Hypothalamus (tissue), 51 donors: ENCODE results near the gene COG4.
"Not testable (repeated sequence)": the region's sequence is repeated elsewhere in the genome, so short reads cannot be mapped to it uniquely, and the experiment has no call there.

Experiments
- DNase-seq, 51 donors: peaks; one replicate each; lab custom pipeline; 2025; lab: John Stamatoyannopoulos, UW

COG4 gene

DNA sequence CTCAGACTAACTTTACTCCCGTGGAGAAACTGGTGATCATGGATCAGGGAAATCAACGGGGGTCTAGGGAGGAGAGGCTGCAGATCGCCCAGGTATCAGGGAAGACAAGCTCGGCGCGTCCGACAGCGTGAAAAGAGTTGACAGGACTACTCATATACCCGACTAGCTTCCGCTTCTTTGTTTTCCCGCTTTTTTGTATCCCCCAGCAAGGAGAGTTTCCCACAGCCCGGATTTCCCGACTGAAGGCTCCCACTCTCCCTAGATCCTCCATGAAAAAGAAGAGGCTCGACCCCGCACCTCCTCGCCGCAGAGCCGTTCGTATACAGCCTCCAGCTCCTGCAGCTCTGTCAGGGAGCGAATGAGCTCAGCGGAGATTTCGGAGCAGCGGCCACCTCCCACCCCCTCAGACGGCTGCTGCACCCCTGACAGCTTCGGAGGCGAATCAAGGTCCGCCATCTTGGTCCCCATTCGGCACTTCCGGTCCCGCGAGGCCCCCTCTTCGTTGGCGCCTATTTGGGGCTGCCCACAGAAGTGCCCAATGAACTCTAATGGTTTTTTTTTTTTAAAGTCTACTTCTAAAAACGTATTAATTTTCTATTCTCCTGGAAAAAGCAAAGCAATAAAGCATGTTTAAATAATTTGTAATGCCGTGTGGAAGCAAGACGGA is at the start of gene COG4:
Gene COG4, minus strand, starts transcription at position 479 of the 667 bp plus-strand sequence. Its CDS starts 11 bp downstream, at position 468.
- peak; percentile 36 to 93 (median 73) for DNase-seq

DNA sequence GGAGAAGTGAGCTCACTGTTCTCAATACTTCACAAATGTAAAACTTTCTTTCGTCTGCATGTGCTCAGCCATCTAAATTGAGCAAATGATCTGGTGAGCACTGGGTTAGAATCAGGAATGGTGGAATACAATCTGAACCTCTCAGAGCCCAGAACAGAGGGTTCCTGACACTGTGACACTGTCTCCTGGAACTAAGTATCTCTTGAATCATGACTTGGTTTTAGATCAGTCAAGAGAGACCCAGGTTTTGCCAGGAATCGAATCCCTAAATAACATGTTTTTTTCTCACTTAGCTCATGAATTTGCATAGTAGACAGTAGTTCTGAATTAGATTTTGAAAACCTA is 49.5 kb upstream of the COG4 start:
- no peak for DNase-seq

- DNase-seq = no peak
Measured at GRCh38 chr16:70572050-70572925, 48.9 kb upstream of the COG4 start.

DNA sequence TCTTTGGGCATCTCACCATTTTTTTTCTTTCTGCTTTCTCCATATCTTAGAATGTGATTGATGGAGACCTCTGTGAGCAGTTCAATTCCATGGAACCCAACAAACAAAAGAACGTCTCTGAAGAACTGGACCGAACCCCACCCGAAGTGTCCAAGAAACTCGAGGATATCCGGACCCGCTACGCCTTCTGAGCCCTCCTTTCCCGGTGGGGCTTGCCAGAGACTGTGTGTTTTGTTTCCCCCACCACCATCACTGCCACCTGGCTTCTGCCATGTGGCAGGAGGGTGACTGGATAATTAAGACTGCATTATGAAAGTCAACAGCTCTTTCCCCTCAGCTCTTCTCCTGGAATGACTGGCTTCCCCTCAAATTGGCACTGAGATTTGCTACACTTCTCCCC is 48.3 kb upstream of the COG4 start:
- DNase-seq = no peak

- DNase-seq = no peak
Measured at GRCh38 chr16:70570967-70571570, 47.7 kb upstream of the COG4 start.

GRCh38 chr16:70569752-70570151 is 46.4 kb upstream of the COG4 start:
- no peak for DNase-seq

- no peak for DNase-seq
Measured at GRCh38 chr16:70568601-70569237, 45.4 kb upstream of the COG4 start.

DNA sequence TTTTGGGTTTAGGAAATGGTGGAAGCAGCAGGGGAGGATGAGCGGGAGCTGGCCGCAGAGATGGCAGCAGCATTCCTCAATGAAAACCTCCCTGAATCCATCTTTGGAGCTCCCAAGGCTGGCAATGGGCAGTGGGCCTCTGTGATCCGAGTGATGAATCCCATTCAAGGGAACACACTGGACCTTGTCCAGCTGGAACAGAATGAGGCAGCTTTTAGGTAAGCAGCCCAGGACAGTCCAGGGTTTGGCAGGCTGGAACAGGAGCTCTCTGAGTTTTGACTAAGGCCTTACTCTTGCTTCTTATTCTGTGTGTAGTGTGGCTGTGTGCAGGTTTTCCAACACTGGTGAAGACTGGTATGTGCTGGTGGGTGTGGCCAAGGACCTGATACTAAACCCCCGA is 41.7 kb upstream of the COG4 start:
- DNase-seq = peak in 6 of 51 donors; percentile 4 to 15 (median 10)

DNA sequence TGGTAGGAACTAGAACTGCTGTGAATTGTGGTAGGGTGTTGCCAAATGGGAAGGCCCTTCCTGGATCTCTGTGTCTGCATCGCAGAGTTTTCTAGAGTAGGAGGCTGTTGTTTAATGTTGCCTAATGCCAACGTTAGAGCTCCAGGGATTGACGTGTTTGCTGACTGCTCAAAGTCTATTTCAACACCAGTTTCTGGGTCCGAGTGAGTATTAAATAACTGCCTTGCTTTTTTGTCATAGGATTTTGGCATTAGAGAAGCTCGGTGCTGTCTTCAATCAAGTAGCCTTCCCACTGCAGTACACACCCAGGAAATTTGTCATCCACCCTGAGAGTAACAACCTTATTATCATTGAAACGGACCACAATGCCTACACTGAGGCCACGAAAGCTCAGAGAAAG is 40.3 kb upstream of the COG4 start:
- DNase-seq = no peak

DNA sequence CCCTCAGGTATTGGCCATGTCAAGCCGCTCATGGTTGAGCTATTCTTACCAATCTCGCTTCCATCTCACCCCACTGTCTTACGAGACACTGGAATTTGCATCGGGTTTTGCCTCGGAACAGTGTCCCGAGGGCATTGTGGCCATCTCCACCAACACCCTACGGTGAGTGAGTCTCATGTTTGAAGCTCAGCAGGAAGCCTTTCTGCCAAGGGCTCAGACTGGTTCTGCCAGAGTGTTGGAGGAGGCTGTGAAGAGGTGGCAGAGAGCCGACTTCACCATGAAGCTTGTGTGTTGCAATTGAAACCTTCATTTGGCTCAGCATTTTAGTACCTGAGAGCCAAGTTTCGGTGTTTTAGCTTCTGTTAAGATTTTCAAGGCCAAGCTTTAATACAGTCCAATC is 38.3 kb upstream of the COG4 start:
- DNase-seq = peak in 17 of 51 donors; percentile 3 to 48 (median 18)

GRCh38 chr16:70556063-70556462 is 32.7 kb upstream of the COG4 start:
- DNase-seq = no peak

DNA sequence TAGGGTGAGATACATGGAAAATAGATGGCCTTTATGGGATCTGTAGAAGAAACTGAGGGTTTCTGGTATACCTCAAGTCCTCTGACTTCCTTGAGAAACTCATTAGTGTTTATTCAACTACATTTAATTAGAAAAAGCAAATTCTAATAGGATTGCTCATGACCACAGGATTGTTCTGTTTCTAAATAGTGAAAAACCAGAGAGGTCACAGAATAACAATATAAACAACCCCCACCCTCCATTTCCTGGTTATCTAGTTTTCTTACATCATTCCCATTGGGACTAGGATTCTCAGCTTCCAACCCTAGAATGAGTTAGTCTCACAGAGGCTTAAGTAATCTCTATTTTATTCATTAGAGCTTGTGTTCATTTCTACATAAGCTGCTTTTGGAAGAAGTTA is 30.3 kb upstream of the COG4 start:
- no peak for DNase-seq

- no peak for DNase-seq
Measured at GRCh38 chr16:70552675-70553074, 29.3 kb upstream of the COG4 start.

- no peak for DNase-seq
Measured at GRCh38 chr16:70551788-70552187, 28.4 kb upstream of the COG4 start.

DNA sequence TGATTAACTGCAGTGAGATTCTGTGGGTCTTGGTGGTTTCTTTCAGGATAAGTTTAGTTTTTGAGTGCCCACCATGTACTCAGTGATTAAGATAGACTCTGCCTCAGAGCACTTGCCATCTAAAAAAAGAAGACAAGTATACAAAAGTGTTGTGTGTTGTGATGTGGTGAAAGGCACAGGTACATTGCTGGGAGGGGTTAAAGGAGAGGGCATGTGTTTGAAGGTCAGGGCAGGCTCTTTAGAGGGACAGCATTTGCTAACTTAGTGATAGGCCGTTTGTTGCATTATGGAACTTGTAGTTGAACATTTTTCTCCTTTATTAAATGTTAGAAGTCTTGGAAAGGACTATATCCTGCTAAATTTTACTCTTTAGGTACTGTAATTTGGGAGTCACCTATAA is 26.7 kb upstream of the COG4 start:
- no peak for DNase-seq

DNA sequence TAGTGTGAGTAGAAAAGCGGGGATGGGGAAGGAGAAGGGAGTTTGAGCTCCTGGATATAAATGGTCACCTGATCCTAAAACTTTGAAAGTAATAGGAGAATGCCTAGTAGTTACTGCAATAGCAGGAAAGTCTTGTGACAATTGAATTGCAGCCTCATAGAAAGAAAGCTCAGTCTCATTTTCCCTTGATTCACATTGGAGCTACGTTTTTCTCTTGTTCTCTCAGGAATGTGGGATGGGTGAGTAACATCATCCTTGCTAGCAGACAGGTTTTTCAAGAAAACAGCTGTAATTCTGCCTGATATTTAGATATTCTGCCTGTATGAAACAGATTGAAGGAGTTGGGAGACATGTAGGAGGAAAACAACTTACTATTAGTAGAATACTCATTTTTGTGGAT is 25.6 kb upstream of the COG4 start:
- DNase-seq = no peak

GRCh38 chr16:70544548-70544947 is 21.2 kb upstream of the COG4 start:
- no peak for DNase-seq

GRCh38 chr16:70540994-70541393 is 17.6 kb upstream of the COG4 start:
- no peak for DNase-seq

- no peak for DNase-seq
Measured at GRCh38 chr16:70534971-70535370, 11.6 kb upstream of the COG4 start.

GRCh38 chr16:70529954-70530353 is 6.6 kb upstream of the COG4 start:
- DNase-seq = not testable (repeated sequence)

DNA sequence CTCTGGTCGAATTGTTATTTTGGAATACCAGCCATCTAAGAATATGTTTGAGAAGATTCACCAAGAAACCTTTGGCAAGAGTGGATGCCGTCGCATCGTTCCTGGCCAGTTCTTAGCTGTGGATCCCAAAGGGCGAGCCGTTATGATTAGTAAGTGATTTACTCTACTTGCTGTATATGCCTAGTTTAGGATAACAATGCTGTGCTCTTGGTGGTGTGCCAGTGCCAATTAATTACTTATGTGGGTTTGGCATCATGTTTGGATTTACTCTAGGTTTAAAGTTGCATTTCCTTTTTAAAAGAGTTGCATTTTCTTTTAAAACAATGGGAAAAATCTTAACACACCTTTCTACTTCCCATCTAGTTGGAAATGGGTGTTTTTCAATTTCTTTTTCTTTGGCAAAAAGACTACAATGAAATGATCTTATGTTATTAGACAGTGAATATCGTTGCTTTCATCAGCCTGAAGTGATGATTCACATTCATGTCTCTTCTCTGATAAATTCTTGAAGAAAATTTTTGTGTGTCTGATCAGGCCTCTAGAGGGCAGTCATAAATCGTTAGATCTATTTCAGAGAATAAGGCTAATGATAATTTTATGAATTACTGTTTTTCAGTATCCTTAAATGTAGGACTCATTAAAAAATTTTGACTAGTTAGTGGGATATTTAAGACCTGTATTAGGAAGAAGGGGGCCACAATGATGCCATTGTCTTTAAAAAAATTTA is 5.9 kb upstream of the COG4 start:
- DNase-seq = peak in 1 of 51 donors; percentile 24
